Body of pancreas (tissue), 4 donors: ENCODE results near the gene TMEM204.

Experiments used
- POLR2A ChIP-seq, 3 donors: fragments of 450-650 bp; IDR thresholded peaks; one replicate each; pipeline ENCODE4 v1.6.1; 2016; ENCODE audit warnings: antibody characterized with exemption in 3 of 3, mild to moderate bottlenecking in 2 of 3
- TF ChIP-seq, protein P1 (sequence below), 7 experiments: fragments of 450-650 bp in 4 of 7; fragments of 200-600 bp in 3 of 7; sonication (generic) in 3 of 7; IDR thresholded peaks; one replicate each; pipeline ENCODE4 v1.5.1; 2016 to 2019; ENCODE audit warnings: antibody characterized with exemption in 7 of 7

GRCh38 chr16:1548727-1549126 lies 15.3 kb downstream of the TMEM204 start:
- TF ChIP-seq, protein P1, sequence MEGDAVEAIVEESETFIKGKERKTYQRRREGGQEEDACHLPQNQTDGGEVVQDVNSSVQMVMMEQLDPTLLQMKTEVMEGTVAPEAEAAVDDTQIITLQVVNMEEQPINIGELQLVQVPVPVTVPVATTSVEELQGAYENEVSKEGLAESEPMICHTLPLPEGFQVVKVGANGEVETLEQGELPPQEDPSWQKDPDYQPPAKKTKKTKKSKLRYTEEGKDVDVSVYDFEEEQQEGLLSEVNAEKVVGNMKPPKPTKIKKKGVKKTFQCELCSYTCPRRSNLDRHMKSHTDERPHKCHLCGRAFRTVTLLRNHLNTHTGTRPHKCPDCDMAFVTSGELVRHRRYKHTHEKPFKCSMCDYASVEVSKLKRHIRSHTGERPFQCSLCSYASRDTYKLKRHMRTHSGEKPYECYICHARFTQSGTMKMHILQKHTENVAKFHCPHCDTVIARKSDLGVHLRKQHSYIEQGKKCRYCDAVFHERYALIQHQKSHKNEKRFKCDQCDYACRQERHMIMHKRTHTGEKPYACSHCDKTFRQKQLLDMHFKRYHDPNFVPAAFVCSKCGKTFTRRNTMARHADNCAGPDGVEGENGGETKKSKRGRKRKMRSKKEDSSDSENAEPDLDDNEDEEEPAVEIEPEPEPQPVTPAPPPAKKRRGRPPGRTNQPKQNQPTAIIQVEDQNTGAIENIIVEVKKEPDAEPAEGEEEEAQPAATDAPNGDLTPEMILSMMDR (IDR thresholded peaks at IDR 0.05): no peak
- TF ChIP-seq POLR2A (IDR thresholded peaks at IDR 0.05): no peak
